Right cardiac atrium (tissue), 5 donors: Measurements from ENCODE around the gene CDKAL1. TPM values are rescaled to one million over a fixed set of nuclear protein-coding genes. Genes with fewer than 3 reads are reported as not detected.
"Not testable (repeated sequence)": the region's sequence is repeated elsewhere in the genome, so short reads cannot be mapped to it uniquely, and the experiment has no call there.

Source experiments
- ATAC-seq, 2 donors: fragments of 200-7000 bp; cut with Tn5 transposase; one replicate each; pipeline versions ENCODE4 v1.8.0 to v1.9.1; 2020; ENCODE audit warnings: moderate library complexity in 2 of 2, mild to moderate bottlenecking in 1 of 2
- DNase-seq, 3 donors: peaks; one replicate each; pipeline ENCODE4 v3.0.0-alpha.2; 2020
- H3K27ac ChIP-seq: one replicate; pipeline ENCODE4 v1.5.1; 2013; ENCODE audit warnings: mild to moderate bottlenecking, low read length, control low read depth, moderate library complexity
- H3K27me3 ChIP-seq: one replicate; pipeline ENCODE4 v1.6.1; 2013; ENCODE audit not compliant: control insufficient read depth, insufficient read depth
- H3K4me1 ChIP-seq: one replicate; pipeline ENCODE4 v1.6.1; 2013; ENCODE audit warnings: low read length; ENCODE audit not compliant: control insufficient read depth, insufficient read depth
- H3K4me3 ChIP-seq: one replicate; pipeline ENCODE4 v1.5.1; 2013; ENCODE audit warnings: low read length, control low read depth
- H3K9me3 ChIP-seq: one replicate; pipeline ENCODE4 v1.6.1; 2013; ENCODE audit warnings: low read length; ENCODE audit not compliant: control insufficient read depth
- WGBS: extraction: QIAGEN DNeasy Blood & Tissue Kit; methylation state at CpG from one replicate; pipeline ENCODE4 v1.1.7; 2013; 5-methylcytosine and 5-hydroxymethylcytosine counted together
- intact Hi-C, 4 donors: fragments of 100-400 bp; cut with DNase I; formaldehyde crosslinking; loops; one replicate each; pipeline versions ENCODE4 v1.11.0 to v1.14.0; 2022 to 2023
- polyA plus RNA-seq: library from polyadenylated mRNA; stranded (reverse); fragments of 200-250 nt; gene quantifications from one replicate; pipeline ENCODE4 v1.2.3, GENCODE V29; 2013
- total RNA-seq, 4 donors: library from RNA; stranded (reverse); fragmentation: NEBNext Ultra II Directional; extraction: Animal tissue kit (Norgen Biotek cat#: 25700); gene quantifications; one replicate each; pipeline ENCODE4 v1.2.1, GENCODE V29; 2021
- donor health status: healthy with polysubstance abuse.
- donor health status: DM: no; HTN: yes; CAD: no.
- donor health status: DM: no; HTN: no; CAD: no.
- donor health status: DM: no; HTN: yes; CAD: no; lungs with severe emphysema.
- donor health status: DM: yes; HTN: yes; CAD: no.

Gene CDKAL1
- total and polyA plus RNA-seq, 5 donors, result 3.6 to 11.5 (median 10.8) TPM

- 97% methylated on average over 3 of the region's 3 CpGs for WGBS
- DNase-seq, H3K4me3 ChIP-seq, intact Hi-C loops, H3K4me1 ChIP-seq, H3K9me3 ChIP-seq, H3K27me3 ChIP-seq, H3K27ac ChIP-seq, ATAC-seq: not testable (repeated sequence)
Measured at GRCh38 chr6:20725235-20725634, 191.0 kb downstream of the CDKAL1 start.

GRCh38 chr6:20729086-20729485, 194.8 kb downstream of the CDKAL1 start:
- DNase-seq, result no peak
- no peak overlapping the region for H3K27ac ChIP-seq
- H3K9me3 ChIP-seq, result no peaks in the 10 kb centered on the region
- intact Hi-C loops, result no loop called here
- WGBS, result 90% methylated on average over 1 of the region's 1 CpG
- H3K27me3 ChIP-seq, result no peaks in the 10 kb centered on the region
- no peaks in the 10 kb centered on the region for H3K4me1 ChIP-seq
- H3K4me3 ChIP-seq, result no peak overlapping the region
- no peak for ATAC-seq

GRCh38 chr6:20732362-20732761, 198.1 kb downstream of the CDKAL1 start:
- H3K27me3 ChIP-seq, H3K27ac ChIP-seq, ATAC-seq, intact Hi-C loops, H3K4me3 ChIP-seq, DNase-seq, H3K4me1 ChIP-seq, H3K9me3 ChIP-seq: not testable (repeated sequence)
- 83% methylated on average over 8 of the region's 8 CpGs for WGBS

GRCh38 chr6:20732896-20733295, 198.6 kb downstream of the CDKAL1 start:
- no peak overlapping the region for H3K4me3 ChIP-seq
- no peaks in the 10 kb centered on the region for H3K4me1 ChIP-seq
- no peaks in the 10 kb centered on the region for H3K27me3 ChIP-seq
- ATAC-seq, result no peak
- DNase-seq, result no peak
- intact Hi-C loops, result no loop called here
- H3K27ac ChIP-seq, result no peak overlapping the region
- no peaks in the 10 kb centered on the region for H3K9me3 ChIP-seq
- WGBS, result 64% methylated on average over 3 of the region's 3 CpGs

GRCh38 chr6:20737912-20738311, 203.7 kb downstream of the CDKAL1 start:
- WGBS, result 93% methylated on average over 3 of the region's 3 CpGs

GRCh38 chr6:20740088-20740487, 205.8 kb downstream of the CDKAL1 start:
- Histone ChIP-seq H3K9me3 (no peaks in the 10 kb centered on the region), H3K4me1 (no peaks in the 10 kb centered on the region), H3K4me3 (no peak overlapping the region), H3K27ac (no peak overlapping the region), H3K27me3 (no peaks in the 10 kb centered on the region)
- no peak for ATAC-seq
- intact Hi-C loops, result no loop called here
- WGBS, result 97% methylated on average over 4 of the region's 4 CpGs
- no peak for DNase-seq

More at GRCh38 chr6:20737912-20738311, 203.7 kb downstream of the CDKAL1 start:
- Histone ChIP-seq H3K4me1 (no peaks in the 10 kb centered on the region), H3K27ac (no peak overlapping the region), H3K4me3 (no peak overlapping the region), H3K9me3 (no peaks in the 10 kb centered on the region), H3K27me3 (no peaks in the 10 kb centered on the region)
- no peak for ATAC-seq
- intact Hi-C loops, result no loop called here
- no peak for DNase-seq

GRCh38 chr6:20740727-20741126, 206.5 kb downstream of the CDKAL1 start:
- H3K9me3 ChIP-seq, result no peaks in the 10 kb centered on the region
- H3K27ac ChIP-seq, result no peak overlapping the region
- no peak for ATAC-seq
- no peaks in the 10 kb centered on the region for H3K27me3 ChIP-seq
- DNase-seq, result no peak
- WGBS, result 87% methylated on average over 4 of the region's 4 CpGs
- H3K4me1 ChIP-seq, result no peaks in the 10 kb centered on the region
- intact Hi-C loops, result no loop called here
- no peak overlapping the region for H3K4me3 ChIP-seq

- Histone ChIP-seq H3K4me1 (no peaks in the 10 kb centered on the region), H3K27ac (no peak overlapping the region), H3K9me3 (no peaks in the 10 kb centered on the region), H3K4me3 (no peak overlapping the region), H3K27me3 (no peaks in the 10 kb centered on the region)
- DNase-seq (no peak), ATAC-seq (no peak)
- intact Hi-C loops, result no loop called here
- WGBS, result 100% methylated on average over 2 of the region's 2 CpGs
Measured at GRCh38 chr6:20741490-20741889, 207.2 kb downstream of the CDKAL1 start.

- H3K9me3 ChIP-seq, result no peaks in the 10 kb centered on the region
- no peaks in the 10 kb centered on the region for H3K27me3 ChIP-seq
- H3K4me1 ChIP-seq, result no peaks in the 10 kb centered on the region
- ATAC-seq (no peak), DNase-seq (no peak)
- 97% methylated on average over 9 of the region's 9 CpGs for WGBS
- intact Hi-C loops, result no loop called here
- no peak overlapping the region for H3K4me3 ChIP-seq
- no peak overlapping the region for H3K27ac ChIP-seq
Measured at GRCh38 chr6:20744911-20745557, 210.8 kb downstream of the CDKAL1 start.

GRCh38 chr6:20746024-20746423, 211.8 kb downstream of the CDKAL1 start:
- H3K4me1 ChIP-seq, result no peaks in the 10 kb centered on the region
- H3K4me3 ChIP-seq, result no peak overlapping the region
- H3K27ac ChIP-seq, result no peak overlapping the region
- H3K27me3 ChIP-seq, result no peaks in the 10 kb centered on the region
- no peaks in the 10 kb centered on the region for H3K9me3 ChIP-seq
- ATAC-seq, result no peak
- no peak for DNase-seq
- 84% methylated on average over 2 of the region's 2 CpGs for WGBS
- intact Hi-C loops, result no loop called here

- Histone ChIP-seq H3K4me1 (no peaks in the 10 kb centered on the region), H3K27ac (no peak overlapping the region), H3K9me3 (no peaks in the 10 kb centered on the region), H3K27me3 (no peaks in the 10 kb centered on the region), H3K4me3 (no peak overlapping the region)
- no peak for ATAC-seq
- intact Hi-C loops, result no loop called here
- WGBS, result 65% methylated on average over 6 of the region's 6 CpGs
- no peak for DNase-seq
Measured at GRCh38 chr6:20746805-20747558, 212.7 kb downstream of the CDKAL1 start.
